HepG2 (cell line): ENCODE results near the gene GRPEL2.

ENCODE experiments used
- MAZ ChIP-seq, 2 experiments: sonication (generic) in 1 of 2; formaldehyde crosslinking in 1 of 2; IDR thresholded peaks; 2 replicates each; pipeline versions ENCODE4 v1.5.0 to v1.6.1; 2012 to 2020; ENCODE audit warnings: low read depth in 2 of 2, mild to moderate bottlenecking in 2 of 2, borderline replicate concordance in 1 of 2, improper control_type of control experiment in 1 of 2, low read length in 1 of 2, missing genetic modification reagents in 1 of 2, moderate library complexity in 1 of 2
- ZNF12 ChIP-seq: sonication (generic); formaldehyde crosslinking; IDR thresholded peaks from 2 replicates; pipeline ENCODE4 v1.5.0; 2020; ENCODE audit warnings: missing genetic modification reagents
- TF ChIP-seq, protein P1 (sequence below): sonication (generic); formaldehyde crosslinking; IDR thresholded peaks from 2 replicates; pipeline ENCODE4 v1.5.1; 2020; ENCODE audit warnings: mild to moderate bottlenecking, missing genetic modification reagents, moderate library complexity
- TF ChIP-seq, protein P2 (sequence below): sonication (generic); formaldehyde crosslinking; IDR thresholded peaks from 2 replicates; pipeline ENCODE4 v1.5.0; 2020; ENCODE audit warnings: mild to moderate bottlenecking, missing genetic modification reagents, moderate library complexity
- TF ChIP-seq, protein P3 (sequence below): sonication (generic); formaldehyde crosslinking; IDR thresholded peaks from 2 replicates; pipeline ENCODE4 v1.4.0; 2020; ENCODE audit warnings: missing genetic modification reagents, borderline replicate concordance

DNA sequence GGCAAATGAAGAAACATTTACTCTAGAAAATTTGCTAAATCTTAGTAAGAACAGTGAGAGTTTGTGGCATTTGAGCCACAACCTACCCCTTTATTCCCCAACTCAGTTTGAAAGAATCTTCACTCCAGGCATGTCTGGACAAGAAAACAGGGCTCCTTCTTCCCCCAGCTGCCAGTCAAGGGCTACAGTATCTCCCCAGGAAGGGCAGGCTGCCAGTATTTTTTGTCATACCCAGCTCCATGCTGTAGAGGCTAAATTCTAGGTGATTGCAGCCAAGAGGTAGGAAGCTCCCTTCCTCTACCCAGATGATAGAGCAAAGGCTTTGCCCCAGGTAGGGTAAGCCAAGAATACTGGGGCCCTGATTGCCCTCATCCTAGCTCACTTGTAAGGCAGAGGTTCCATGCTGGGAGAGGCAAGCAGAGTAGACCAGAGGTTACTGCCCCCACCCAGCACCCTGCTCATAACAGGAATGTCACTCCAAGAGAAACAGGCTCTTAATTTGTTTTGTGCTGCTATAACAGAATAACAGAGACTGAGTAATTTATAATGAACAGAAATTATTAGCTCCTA lies 20.0 kb upstream of the GRPEL2 start:
- no peak for TF ChIP-seq MAZ (IDR thresholded peaks at IDR 0.05; ENCODE audit: borderline replicate concordance, low read depth, low read length)
- TF ChIP-seq MAZ (CRISPR knock-in tag; IDR thresholded peaks at IDR 0.05; ENCODE audit: low read depth): no peak
- TF ChIP-seq, protein P1, sequence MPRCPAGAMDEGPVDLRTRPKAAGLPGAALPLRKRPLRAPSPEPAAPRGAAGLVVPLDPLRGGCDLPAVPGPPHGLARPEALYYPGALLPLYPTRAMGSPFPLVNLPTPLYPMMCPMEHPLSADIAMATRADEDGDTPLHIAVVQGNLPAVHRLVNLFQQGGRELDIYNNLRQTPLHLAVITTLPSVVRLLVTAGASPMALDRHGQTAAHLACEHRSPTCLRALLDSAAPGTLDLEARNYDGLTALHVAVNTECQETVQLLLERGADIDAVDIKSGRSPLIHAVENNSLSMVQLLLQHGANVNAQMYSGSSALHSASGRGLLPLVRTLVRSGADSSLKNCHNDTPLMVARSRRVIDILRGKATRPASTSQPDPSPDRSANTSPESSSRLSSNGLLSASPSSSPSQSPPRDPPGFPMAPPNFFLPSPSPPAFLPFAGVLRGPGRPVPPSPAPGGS: no peak
- TF ChIP-seq, protein P2, sequence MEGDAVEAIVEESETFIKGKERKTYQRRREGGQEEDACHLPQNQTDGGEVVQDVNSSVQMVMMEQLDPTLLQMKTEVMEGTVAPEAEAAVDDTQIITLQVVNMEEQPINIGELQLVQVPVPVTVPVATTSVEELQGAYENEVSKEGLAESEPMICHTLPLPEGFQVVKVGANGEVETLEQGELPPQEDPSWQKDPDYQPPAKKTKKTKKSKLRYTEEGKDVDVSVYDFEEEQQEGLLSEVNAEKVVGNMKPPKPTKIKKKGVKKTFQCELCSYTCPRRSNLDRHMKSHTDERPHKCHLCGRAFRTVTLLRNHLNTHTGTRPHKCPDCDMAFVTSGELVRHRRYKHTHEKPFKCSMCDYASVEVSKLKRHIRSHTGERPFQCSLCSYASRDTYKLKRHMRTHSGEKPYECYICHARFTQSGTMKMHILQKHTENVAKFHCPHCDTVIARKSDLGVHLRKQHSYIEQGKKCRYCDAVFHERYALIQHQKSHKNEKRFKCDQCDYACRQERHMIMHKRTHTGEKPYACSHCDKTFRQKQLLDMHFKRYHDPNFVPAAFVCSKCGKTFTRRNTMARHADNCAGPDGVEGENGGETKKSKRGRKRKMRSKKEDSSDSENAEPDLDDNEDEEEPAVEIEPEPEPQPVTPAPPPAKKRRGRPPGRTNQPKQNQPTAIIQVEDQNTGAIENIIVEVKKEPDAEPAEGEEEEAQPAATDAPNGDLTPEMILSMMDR (CRISPR knock-in tag): no peak
- TF ChIP-seq ZNF12 (CRISPR knock-in tag): no peak
- TF ChIP-seq, protein P3, sequence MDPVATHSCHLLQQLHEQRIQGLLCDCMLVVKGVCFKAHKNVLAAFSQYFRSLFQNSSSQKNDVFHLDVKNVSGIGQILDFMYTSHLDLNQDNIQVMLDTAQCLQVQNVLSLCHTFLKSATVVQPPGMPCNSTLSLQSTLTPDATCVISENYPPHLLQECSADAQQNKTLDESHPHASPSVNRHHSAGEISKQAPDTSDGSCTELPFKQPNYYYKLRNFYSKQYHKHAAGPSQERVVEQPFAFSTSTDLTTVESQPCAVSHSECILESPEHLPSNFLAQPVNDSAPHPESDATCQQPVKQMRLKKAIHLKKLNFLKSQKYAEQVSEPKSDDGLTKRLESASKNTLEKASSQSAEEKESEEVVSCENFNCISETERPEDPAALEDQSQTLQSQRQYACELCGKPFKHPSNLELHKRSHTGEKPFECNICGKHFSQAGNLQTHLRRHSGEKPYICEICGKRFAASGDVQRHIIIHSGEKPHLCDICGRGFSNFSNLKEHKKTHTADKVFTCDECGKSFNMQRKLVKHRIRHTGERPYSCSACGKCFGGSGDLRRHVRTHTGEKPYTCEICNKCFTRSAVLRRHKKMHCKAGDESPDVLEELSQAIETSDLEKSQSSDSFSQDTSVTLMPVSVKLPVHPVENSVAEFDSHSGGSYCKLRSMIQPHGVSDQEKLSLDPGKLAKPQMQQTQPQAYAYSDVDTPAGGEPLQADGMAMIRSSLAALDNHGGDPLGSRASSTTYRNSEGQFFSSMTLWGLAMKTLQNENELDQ (CRISPR knock-in tag): no peak
